Adrenal gland (tissue), 12 donors: ENCODE results near the gene CRYGB. TPM values are rescaled to one million over a fixed set of nuclear protein-coding genes. Genes with fewer than 3 reads are reported as not detected.

Source experiments
- DNase-seq, 7 donors: peaks; one replicate each; pipeline ENCODE4 v3.0.0-alpha.2; 2019 to 2020
- H3K27ac ChIP-seq, 5 donors: fragments of 200-600 bp; sonication (generic) in 4 of 5; 1 replicate in 3 of 5; 2 replicates in 2 of 5; pipeline versions ENCODE4 v1.5.1 to v1.8.0; 2016 to 2020; ENCODE audit warnings: mild to moderate bottlenecking in 1 of 5
- H3K27me3 ChIP-seq: fragments of 200-600 bp; 2 replicates; pipeline ENCODE4 v1.8.0; 2021
- H3K36me3 ChIP-seq, 2 donors: fragments of 200-600 bp; replicated peaks in 1 of 2; 1 replicate in 1 of 2; 2 replicates in 1 of 2; pipeline versions ENCODE4 v1.5.1 to v1.8.0; 2018 to 2022
- H3K4me1 ChIP-seq, 2 donors: fragments of 200-600 bp; replicated peaks in 1 of 2; 1 replicate in 1 of 2; 2 replicates in 1 of 2; pipeline versions ENCODE4 v1.5.1 to v1.8.0; 2018 to 2021
- H3K4me3 ChIP-seq, 4 donors: fragments of 200-600 bp; sonication (generic) in 3 of 4; one replicate each; pipeline ENCODE4 v1.5.1; 2016 to 2018
- H3K9me3 ChIP-seq, 3 donors: fragments of 200-600 bp; sonication (generic) in 1 of 3; replicated peaks in 1 of 3; 1 replicate in 2 of 3; 2 replicates in 1 of 3; pipeline versions ENCODE4 v1.5.1 to v1.8.0; 2016 to 2021
- POLR2A ChIP-seq, 2 donors: fragments of 450-650 bp; IDR thresholded peaks; one replicate each; pipeline ENCODE4 v1.6.1; 2017; ENCODE audit warnings: antibody characterized with exemption in 2 of 2, mild to moderate bottlenecking in 2 of 2, moderate library complexity in 1 of 2
- WGBS, 4 donors: extraction: QIAGEN DNeasy Blood & Tissue Kit in 2 of 4; methylation state at CpG; one replicate each; pipeline versions ENCODE4 v1.1.5 to v1.1.7; 2013 to 2017; 5-methylcytosine and 5-hydroxymethylcytosine counted together
- intact Hi-C, 2 donors: fragments of 100-400 bp; cut with DNase I; formaldehyde crosslinking; loops; one replicate each; pipeline versions ENCODE4 v1.14.1 to v1.15.0; 2022 to 2023
- polyA plus RNA-seq, 3 donors: library from polyadenylated mRNA; stranded (reverse); fragments of 200-250 nt in 2 of 3; fragments of 350-450 nt in 1 of 3; fragmentation: Illumina TruSeq in 1 of 3; extraction: RNeasy Lipid Tissue Mini Kit (QIAGEN cat#74804) in 1 of 3; gene quantifications; one replicate each; pipeline ENCODE4 v1.2.3, GENCODE V29; 2013 to 2014
- total RNA-seq, 9 donors: library from RNA; depleted of rRNA in 4 of 9; stranded (reverse); fragments of >200 nt in 4 of 9; fragments of 120-200 nt in 1 of 9; fragmentation: NEBNext Ultra II Directional in 1 of 9; extraction: Animal tissue kit (Norgen Biotek cat#: 25700) in 1 of 9; gene quantifications; one replicate each; pipeline versions ENCODE4 v1.1.0 to v1.2.4, GENCODE V29; 2013 to 2023
- TF ChIP-seq, protein P1 (sequence below), 6 experiments: fragments of 450-650 bp in 4 of 6; fragments of 200-600 bp in 2 of 6; sonication (generic) in 1 of 6; IDR thresholded peaks; 1 replicate in 5 of 6; 2 replicates in 1 of 6; pipeline versions ENCODE4 v1.5.1 to v1.8.0; 2016 to 2021; ENCODE audit warnings: antibody characterized with exemption in 6 of 6, mild to moderate bottlenecking in 2 of 6, moderate library complexity in 1 of 6
- donor health status: healthy with polysubstance abuse.
- donor health status: Bipolar disorder and iron deficiency.
- donor health status: DM: yes; HTN: yes; CAD: no.
- donor health status: DM: no; HTN: no; CAD: no.
- donor health status: DM: no; HTN: no; CAD: no.
- donor health status: DM: yes; HTN: yes; CAD: no.

The CRYGB gene
- total and polyA plus RNA-seq, 12 donors, result not detected

DNA sequence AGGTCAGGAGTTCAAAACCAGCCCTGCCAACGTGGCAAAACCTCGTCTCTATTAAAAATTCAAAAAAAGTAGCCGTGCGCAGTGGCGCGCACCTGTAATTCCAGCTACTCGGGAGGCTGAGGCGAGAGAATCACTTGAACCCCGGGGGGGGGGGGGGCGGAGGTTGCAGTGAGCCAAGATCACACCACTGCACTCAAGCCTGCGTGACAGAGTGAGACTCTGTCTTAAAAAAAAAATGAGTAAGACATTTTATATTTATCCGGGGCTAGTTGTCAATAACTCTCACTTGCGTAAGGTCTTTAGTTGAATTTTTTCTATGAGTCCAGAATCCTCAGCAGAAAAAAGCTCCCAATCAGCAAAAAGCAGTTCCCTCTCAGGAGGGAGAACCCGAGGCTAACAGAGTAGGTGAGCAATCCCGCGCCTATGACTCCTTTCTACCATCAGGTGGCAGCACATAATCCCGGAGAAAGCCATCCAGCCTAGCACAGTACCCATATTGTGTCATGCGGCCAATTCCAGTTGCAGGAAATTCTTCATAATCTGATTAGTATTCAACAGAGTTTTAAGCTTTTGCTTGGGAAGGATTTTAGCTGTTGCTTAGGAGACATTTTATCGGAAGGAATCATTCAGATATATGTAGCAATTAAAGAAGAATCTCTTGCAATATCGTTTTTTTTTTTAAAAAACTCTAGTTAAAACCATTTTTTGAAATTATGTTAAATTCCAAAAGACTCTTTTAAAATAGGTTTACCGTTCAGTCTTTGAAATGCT is 29.3 kb upstream of the CRYGB start:
- no peak overlapping the region for H3K4me3 ChIP-seq
- H3K9me3 ChIP-seq, result no peaks in the 10 kb centered on the region
- peaks cover 0 to 5% of the 10 kb centered on the region in 2 donors for H3K4me1 ChIP-seq
- WGBS, 4 donors, result 33 to 38% (median 37%) methylated on average over 21 of the region's 21 CpGs
- H3K36me3 ChIP-seq, result no peaks in the 10 kb centered on the region
- H3K27me3 ChIP-seq, result no peaks in the 10 kb centered on the region
- TF ChIP-seq, protein P1, sequence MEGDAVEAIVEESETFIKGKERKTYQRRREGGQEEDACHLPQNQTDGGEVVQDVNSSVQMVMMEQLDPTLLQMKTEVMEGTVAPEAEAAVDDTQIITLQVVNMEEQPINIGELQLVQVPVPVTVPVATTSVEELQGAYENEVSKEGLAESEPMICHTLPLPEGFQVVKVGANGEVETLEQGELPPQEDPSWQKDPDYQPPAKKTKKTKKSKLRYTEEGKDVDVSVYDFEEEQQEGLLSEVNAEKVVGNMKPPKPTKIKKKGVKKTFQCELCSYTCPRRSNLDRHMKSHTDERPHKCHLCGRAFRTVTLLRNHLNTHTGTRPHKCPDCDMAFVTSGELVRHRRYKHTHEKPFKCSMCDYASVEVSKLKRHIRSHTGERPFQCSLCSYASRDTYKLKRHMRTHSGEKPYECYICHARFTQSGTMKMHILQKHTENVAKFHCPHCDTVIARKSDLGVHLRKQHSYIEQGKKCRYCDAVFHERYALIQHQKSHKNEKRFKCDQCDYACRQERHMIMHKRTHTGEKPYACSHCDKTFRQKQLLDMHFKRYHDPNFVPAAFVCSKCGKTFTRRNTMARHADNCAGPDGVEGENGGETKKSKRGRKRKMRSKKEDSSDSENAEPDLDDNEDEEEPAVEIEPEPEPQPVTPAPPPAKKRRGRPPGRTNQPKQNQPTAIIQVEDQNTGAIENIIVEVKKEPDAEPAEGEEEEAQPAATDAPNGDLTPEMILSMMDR (IDR thresholded peaks at IDR 0.05), result peak; percentile 75 to 90 (median 87)
- no peak for TF ChIP-seq POLR2A (IDR thresholded peaks at IDR 0.05)
- intact Hi-C loops, result loop anchor here (5.0 to 10.0 kb wide), 2 partner anchors 77 to 80 kb away; partner anchors contain the start of gene IDH1 (in 1 of the 2)
- peak; percentile 80 to 96 (median 89) for DNase-seq
- no peak overlapping the region for H3K27ac ChIP-seq

GRCh38 chr2:208174144-208174543 is 28.2 kb upstream of the CRYGB start:
- Histone ChIP-seq H3K36me3 (no peaks in the 10 kb centered on the region), H3K4me1 (peaks cover 0 to 5% of the 10 kb centered on the region in 2 donors), H3K27me3 (no peaks in the 10 kb centered on the region), H3K9me3 (no peaks in the 10 kb centered on the region), H3K27ac (no peak overlapping the region), H3K4me3 (no peak overlapping the region)
- DNase-seq, result no peak
- intact Hi-C loops, result loop anchor here in 1 of 2 donors (10.0 kb wide), 1 partner anchor 81 kb away; the partner anchor contains the start of gene IDH1
- no peak for TF ChIP-seq POLR2A (IDR thresholded peaks at IDR 0.05)
- TF ChIP-seq, protein P1 (IDR thresholded peaks at IDR 0.05), result no peak
- 78 to 88% (median 84%) methylated on average over 9 of the region's 9 CpGs for WGBS, 4 donors

DNA sequence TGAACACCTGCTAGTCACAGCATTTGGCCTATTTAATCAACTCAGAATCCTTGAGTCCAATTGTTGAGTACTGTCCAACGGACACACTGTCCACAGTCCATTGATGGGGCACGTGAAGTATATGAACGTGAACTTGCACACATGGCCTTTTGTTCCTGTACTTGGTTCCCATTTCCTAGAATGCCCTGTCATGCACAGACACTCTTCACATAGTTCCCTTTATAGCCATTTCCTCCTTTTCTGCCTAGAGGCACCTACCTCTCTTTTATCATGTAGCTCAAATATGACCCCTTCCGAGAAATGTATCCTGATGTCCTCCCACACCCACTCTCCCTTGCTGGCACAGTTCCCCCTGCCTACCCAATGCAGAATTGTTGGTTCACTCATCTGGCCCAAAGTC is 26.2 kb upstream of the CRYGB start:
- peak in 3 of 7 donors; percentile 13 to 40 (median 32) for DNase-seq
- H3K9me3 ChIP-seq, result no peaks in the 10 kb centered on the region
- peak overlapping the region in 1 of 5 donors; percentile 45 for H3K27ac ChIP-seq
- peaks cover 0 to 5% of the 10 kb centered on the region in 2 donors for H3K4me1 ChIP-seq
- no peak for TF ChIP-seq POLR2A (IDR thresholded peaks at IDR 0.05)
- TF ChIP-seq, protein P1 (IDR thresholded peaks at IDR 0.05), result no peak
- WGBS, 4 donors, result 58 to 68% (median 62%) methylated on average over 4 of the region's 4 CpGs
- H3K27me3 ChIP-seq, result no peaks in the 10 kb centered on the region
- intact Hi-C loops, result loop anchor here in 1 of 2 donors (10.0 kb wide), 1 partner anchor 83 kb away; the partner anchor contains the start of gene IDH1
- no peak overlapping the region for H3K4me3 ChIP-seq
- H3K36me3 ChIP-seq, result no peaks in the 10 kb centered on the region

- no peak for DNase-seq
- intact Hi-C loops, result no loop called here
- 76 to 87% (median 82%) methylated on average over 2 of the region's 2 CpGs for WGBS, 4 donors
- H3K4me1 ChIP-seq, result no peaks in the 10 kb centered on the region
- no peaks in the 10 kb centered on the region for H3K9me3 ChIP-seq
- H3K4me3 ChIP-seq, result no peak overlapping the region
- TF ChIP-seq, protein P1 (IDR thresholded peaks at IDR 0.05), result no peak
- no peak for TF ChIP-seq POLR2A (IDR thresholded peaks at IDR 0.05)
- no peaks in the 10 kb centered on the region for H3K36me3 ChIP-seq
- no peaks in the 10 kb centered on the region for H3K27me3 ChIP-seq
- H3K27ac ChIP-seq, result no peak overlapping the region
Observed at GRCh38 chr2:208164951-208165755, 19.2 kb upstream of the CRYGB start.
